ENCODE results near the gene FBXO46.

FBXO46 gene

DNA sequence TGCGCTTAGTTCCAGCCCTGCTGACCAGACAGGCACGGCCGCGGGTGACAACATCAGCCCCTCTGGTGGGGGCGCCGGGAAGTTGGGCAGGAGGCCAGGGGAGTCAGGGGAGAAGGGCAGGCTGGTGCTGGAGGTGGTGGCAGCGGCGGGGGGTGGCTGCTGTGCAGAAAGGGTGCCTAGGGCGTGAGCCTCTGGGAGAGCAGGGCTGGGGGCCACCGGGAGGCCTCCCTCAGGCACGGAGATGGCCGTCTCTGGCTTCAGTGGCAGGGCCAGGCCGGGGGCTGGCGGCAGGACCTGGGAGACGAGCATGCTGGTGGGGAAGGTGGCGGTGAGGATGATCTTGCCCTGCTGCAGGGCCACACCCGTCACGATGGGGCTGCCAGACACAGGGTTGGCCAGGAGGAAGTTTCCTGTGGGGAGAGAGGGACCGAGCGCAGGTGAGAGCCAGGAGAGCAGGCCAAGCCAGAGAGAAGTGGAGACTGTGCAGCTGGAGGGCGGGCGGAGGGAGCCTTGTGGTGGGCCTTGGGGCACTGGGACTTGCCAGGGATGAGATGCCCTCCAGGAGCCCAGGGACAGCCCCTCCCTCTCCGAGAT, 35.1 kb upstream of the FBXO46 start:
- peak overlapping the region; percentile 14 for H3K9ac ChIP-seq (ENCODE audit: low read length)
- H3K27me3 ChIP-seq (ENCODE audit: control insufficient read depth, insufficient read depth, low read length): no peaks in the 10 kb centered on the region
- H3K4me1 ChIP-seq (ENCODE audit: control insufficient read depth, insufficient read depth, low read length): peaks cover 45% of the 10 kb centered on the region
- no peak overlapping the region for H3K4me3 ChIP-seq (ENCODE audit: low read depth, low read length)
- no peaks in the 10 kb centered on the region for H3K9me3 ChIP-seq (ENCODE audit: control insufficient read depth, insufficient read depth, low read depth, low read length)
- no peaks in the 10 kb centered on the region for H3K36me3 ChIP-seq (ENCODE audit: control insufficient read depth, insufficient read depth, low read length)
- H3K27ac ChIP-seq (ENCODE audit: low read depth, low read length): no peak overlapping the region

DNA sequence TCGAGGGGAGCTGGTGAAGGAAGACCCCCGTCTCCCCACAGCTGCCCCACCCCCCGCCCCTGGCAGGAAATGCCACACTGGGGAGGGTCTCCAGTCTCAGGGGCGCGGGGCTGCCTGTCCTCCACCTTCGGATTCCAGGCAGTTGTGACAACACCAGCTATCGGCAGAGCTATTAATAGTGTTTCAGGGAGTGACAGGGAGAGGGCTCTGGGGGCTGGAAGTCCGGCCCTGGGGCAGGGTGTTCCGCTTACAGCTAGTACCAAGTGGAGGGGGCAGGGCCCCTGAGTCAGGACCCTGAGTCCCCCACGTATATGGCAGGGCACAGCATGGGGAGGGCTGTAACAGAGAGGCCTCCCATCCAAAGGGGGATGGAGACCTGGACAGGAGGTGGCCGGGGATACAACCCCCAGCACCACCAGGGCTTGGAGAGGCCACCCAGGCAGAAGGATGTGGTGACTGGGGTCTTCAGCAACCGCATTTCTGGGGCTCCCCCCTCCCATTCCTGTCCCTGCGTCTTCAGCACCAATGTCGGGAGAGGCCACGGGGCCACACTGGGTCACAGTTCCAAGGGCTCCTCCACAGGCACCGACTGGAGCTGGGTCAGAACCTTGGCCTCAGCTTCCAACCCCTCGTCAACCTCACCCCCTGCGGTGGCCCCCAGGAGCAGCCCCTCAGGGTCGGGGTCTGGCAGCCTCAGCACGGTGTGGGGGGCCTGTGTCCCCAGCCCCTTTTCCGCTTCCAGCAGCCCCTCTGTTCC, 34.4 kb upstream of the FBXO46 start:
- Histone ChIP-seq H3K4me3 (ENCODE audit: low read depth, low read length) (0 out of 2 replicates have a peak overlapping the region, but pooled peaks have one; percentile 11), H3K36me3 (ENCODE audit: control insufficient read depth, insufficient read depth, low read length) (no peaks in the 10 kb centered on the region), H3K9me3 (ENCODE audit: control insufficient read depth, insufficient read depth, low read depth, low read length) (no peaks in the 10 kb centered on the region), H3K4me1 (ENCODE audit: control insufficient read depth, insufficient read depth, low read length) (peaks cover 45% of the 10 kb centered on the region), H3K27ac (ENCODE audit: low read depth, low read length) (0 out of 2 replicates have a peak overlapping the region, but pooled peaks have one; percentile 20), H3K9ac (ENCODE audit: low read length) (peak overlapping the region; percentile 14), H3K27me3 (ENCODE audit: control insufficient read depth, insufficient read depth, low read length) (no peaks in the 10 kb centered on the region)

DNA sequence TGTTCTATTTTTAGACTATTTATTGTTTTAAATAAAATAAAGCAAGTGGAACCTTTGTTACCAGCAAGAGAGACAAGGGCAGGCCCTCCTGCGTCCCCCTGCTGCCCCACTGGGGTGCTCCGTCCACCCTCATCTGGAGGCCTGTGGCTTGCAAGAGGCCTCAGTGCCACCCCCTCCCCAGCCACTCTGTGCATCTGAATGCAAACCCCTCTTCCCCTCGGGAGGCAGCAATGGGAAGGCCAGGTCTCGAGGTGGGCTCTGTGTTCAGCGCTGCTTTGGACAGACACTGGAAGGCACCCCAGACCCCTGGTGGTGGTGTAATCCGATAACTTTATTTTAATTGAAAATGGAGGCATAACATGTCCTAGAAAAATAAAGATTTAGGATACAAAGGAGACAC, 33.8 kb upstream of the FBXO46 start:
- Histone ChIP-seq H3K4me3 (ENCODE audit: low read depth, low read length) (no peak overlapping the region), H3K9ac (ENCODE audit: low read length) (no peak overlapping the region)

DNA sequence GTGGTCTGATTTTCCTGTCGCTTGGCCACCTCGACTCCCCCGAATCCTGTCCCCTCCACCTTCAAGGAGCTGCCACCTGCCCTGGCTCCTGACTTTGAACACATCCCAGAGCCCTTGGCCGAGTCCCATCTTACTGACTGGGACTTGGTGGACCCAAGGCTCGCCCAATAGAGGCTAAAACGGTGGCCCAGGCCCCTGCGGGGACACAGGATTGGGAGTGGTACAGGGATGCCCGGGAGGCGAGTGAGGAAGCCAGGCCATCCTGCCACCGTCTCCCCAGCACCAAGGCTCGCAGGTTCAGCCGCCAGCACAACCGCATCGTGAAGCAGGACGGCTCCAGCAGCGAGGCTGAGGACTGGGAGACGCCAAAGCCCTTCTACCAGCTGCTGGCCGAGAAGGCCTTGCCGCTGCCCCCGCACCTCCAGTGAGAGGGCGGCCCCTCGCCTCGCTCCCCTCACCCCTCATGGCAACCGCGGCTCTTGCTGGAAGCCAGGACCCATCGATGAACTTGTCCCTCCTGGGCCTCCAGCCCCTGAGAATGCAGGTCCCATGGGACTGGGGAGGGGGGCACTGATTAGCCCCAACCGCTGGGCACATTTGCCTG, 33.1 kb upstream of the FBXO46 start:
- Histone ChIP-seq H3K9me3 (ENCODE audit: control insufficient read depth, insufficient read depth, low read depth, low read length) (no peaks in the 10 kb centered on the region), H3K9ac (ENCODE audit: low read length) (no peak overlapping the region), H3K27me3 (ENCODE audit: control insufficient read depth, insufficient read depth, low read length) (no peaks in the 10 kb centered on the region; the same call in 1 of the 2 replicates)

More for the DNA sequence above, 33.8 kb upstream of the FBXO46 start:
- peaks cover 45% of the 10 kb centered on the region for H3K4me1 ChIP-seq (ENCODE audit: control insufficient read depth, insufficient read depth, low read length)
- H3K9me3 ChIP-seq (ENCODE audit: control insufficient read depth, insufficient read depth, low read depth, low read length): no peaks in the 10 kb centered on the region
- H3K27me3 ChIP-seq (ENCODE audit: control insufficient read depth, insufficient read depth, low read length): no peaks in the 10 kb centered on the region
- H3K36me3 ChIP-seq (ENCODE audit: control insufficient read depth, insufficient read depth, low read length): no peaks in the 10 kb centered on the region
- no peak overlapping the region for H3K27ac ChIP-seq (ENCODE audit: low read depth, low read length)

DNA sequence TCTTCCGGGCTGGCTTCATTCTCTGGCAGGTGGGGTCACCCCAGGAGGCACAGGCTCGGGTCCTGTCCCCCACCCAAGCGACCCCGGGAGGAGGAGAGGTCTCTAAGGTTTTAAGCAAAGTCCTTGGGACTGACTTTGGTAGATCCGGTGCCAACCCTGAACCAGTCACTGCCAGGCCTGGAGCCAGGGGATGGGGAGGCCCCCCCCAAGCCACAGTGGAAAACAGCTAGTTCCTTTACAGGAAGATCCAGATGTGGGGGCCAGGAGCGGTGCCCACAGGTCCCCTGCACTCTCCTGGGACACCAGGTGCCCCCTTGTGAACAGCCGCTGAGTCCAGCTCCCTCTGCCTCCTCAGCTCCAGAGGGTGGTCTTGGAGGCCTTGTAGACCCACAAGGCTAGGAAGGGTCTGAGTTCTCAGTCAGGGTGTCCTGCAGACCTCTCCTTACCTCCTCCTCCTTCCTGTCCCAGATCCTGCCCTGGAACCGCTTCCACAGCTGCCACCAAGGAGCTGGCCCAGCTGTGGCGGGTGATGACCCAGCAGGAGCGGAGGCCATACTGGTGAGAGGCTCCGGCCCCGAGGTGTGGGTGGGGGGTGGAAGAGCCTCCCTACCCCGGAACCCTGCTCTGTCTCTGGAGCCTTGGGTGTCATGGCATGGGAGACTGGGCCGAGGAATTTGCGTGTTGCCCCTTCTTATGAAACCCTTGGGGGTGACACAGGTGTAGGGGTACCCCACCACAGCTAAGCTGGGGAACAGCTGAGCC, 32.4 kb upstream of the FBXO46 start:
- no peaks in the 10 kb centered on the region for H3K36me3 ChIP-seq (ENCODE audit: control insufficient read depth, insufficient read depth, low read length)
- no peaks in the 10 kb centered on the region for H3K9me3 ChIP-seq (ENCODE audit: control insufficient read depth, insufficient read depth, low read depth, low read length)
- peaks cover 45% of the 10 kb centered on the region for H3K4me1 ChIP-seq (ENCODE audit: control insufficient read depth, insufficient read depth, low read length)
- H3K4me3 ChIP-seq (ENCODE audit: low read depth, low read length): no peak overlapping the region
- no peaks in the 10 kb centered on the region; the same call in 1 of the 2 replicates for H3K27me3 ChIP-seq (ENCODE audit: control insufficient read depth, insufficient read depth, low read length)
- H3K27ac ChIP-seq (ENCODE audit: low read depth, low read length): no peak overlapping the region
- H3K9ac ChIP-seq (ENCODE audit: low read length): no peak overlapping the region

More for the DNA sequence above, 33.1 kb upstream of the FBXO46 start:
- H3K27ac ChIP-seq (ENCODE audit: low read depth, low read length): no peak overlapping the region
- no peak overlapping the region for H3K4me3 ChIP-seq (ENCODE audit: low read depth, low read length)
- peaks cover 45% of the 10 kb centered on the region for H3K4me1 ChIP-seq (ENCODE audit: control insufficient read depth, insufficient read depth, low read length)
- no peaks in the 10 kb centered on the region for H3K36me3 ChIP-seq (ENCODE audit: control insufficient read depth, insufficient read depth, low read length)

DNA sequence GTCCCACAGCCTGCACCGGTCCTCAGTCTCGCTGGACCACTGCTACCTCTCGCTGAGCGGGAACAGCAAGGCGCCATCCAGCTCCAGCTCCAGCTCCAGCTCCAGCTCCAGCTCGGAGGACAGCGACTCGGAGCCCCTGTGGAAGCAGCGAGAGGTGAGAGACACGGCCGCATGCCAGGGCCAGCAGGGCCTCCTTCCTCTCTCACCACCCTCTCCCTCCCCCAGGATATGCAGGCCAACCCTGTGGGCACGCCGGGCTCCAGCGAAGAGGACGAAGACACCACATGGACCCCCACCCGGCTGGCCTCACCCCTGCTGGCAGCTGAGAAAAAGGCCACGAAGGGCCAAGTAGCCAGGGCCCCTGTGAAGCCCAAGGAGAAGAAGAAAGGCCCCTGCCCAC, 31.0 kb upstream of the FBXO46 start:
- Histone ChIP-seq H3K27ac (ENCODE audit: low read depth, low read length) (no peak overlapping the region), H3K36me3 (ENCODE audit: control insufficient read depth, insufficient read depth, low read length) (no peaks in the 10 kb centered on the region), H3K27me3 (ENCODE audit: control insufficient read depth, insufficient read depth, low read length) (no peaks in the 10 kb centered on the region; the same call in 1 of the 2 replicates), H3K4me3 (ENCODE audit: low read depth, low read length) (no peak overlapping the region), H3K4me1 (ENCODE audit: control insufficient read depth, insufficient read depth, low read length) (peaks cover 40% of the 10 kb centered on the region), H3K9me3 (ENCODE audit: control insufficient read depth, insufficient read depth, low read depth, low read length) (no peaks in the 10 kb centered on the region), H3K9ac (ENCODE audit: low read length) (no peak overlapping the region)

DNA sequence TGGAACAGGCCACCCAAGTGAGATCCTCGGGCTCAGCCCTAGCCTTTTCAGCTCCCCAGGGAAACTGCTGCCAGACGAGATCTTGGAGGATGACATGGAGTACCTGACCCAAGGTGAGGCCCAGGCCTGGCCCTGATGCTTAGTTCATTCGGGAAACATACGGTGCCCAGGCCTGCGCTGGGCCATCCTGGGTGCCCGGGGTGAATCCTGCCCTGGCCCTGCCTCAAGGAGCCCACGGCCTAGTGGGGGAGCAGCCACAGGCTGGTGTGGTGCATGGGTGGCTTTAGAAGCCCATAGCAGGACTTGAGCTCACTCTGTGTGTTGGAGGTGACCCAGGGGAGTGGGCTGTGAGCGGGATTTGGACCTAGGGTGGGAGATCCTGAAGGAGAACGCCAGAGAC, 28.2 kb upstream of the FBXO46 start:
- Histone ChIP-seq H3K9ac (ENCODE audit: low read length) (no peak overlapping the region), H3K9me3 (ENCODE audit: control insufficient read depth, insufficient read depth, low read depth, low read length) (no peaks in the 10 kb centered on the region), H3K36me3 (ENCODE audit: control insufficient read depth, insufficient read depth, low read length) (no peaks in the 10 kb centered on the region), H3K4me1 (ENCODE audit: control insufficient read depth, insufficient read depth, low read length) (peaks cover 12% of the 10 kb centered on the region), H3K4me3 (ENCODE audit: low read depth, low read length) (no peak overlapping the region), H3K27me3 (ENCODE audit: control insufficient read depth, insufficient read depth, low read length) (no peaks in the 10 kb centered on the region; the same call in 1 of the 2 replicates), H3K27ac (ENCODE audit: low read depth, low read length) (no peak overlapping the region)

DNA sequence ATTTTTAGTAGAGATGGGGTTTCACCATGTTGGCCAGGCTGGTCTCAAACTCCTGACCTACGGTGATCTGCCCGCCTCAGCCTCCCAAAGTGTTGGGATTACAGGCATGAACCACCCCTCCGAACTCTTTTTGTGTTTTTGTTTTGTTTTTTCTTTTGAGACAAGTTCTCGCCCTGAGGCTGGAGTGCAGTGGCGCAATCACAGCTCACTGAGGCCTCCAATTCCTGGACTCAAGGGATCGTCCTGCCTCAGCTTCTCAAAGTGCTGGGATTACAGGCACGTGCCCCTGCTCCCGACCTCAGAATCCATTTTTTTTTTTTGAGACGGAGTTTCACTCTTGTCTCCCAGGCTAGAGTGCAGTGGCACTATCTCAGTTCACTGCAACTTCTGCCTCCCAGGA, 27.0 kb upstream of the FBXO46 start:
- Histone ChIP-seq H3K36me3 (ENCODE audit: control insufficient read depth, insufficient read depth, low read length) (no peaks in the 10 kb centered on the region), H3K4me3 (ENCODE audit: low read depth, low read length) (no peak overlapping the region), H3K9ac (ENCODE audit: low read length) (no peak overlapping the region), H3K27ac (ENCODE audit: low read depth, low read length) (no peak overlapping the region), H3K4me1 (ENCODE audit: control insufficient read depth, insufficient read depth, low read length) (peaks cover 3% of the 10 kb centered on the region; the same call in 1 of the 2 replicates), H3K27me3 (ENCODE audit: control insufficient read depth, insufficient read depth, low read length) (no peaks in the 10 kb centered on the region; the same call in 1 of the 2 replicates), H3K9me3 (ENCODE audit: control insufficient read depth, insufficient read depth, low read depth, low read length) (no peaks in the 10 kb centered on the region)

DNA sequence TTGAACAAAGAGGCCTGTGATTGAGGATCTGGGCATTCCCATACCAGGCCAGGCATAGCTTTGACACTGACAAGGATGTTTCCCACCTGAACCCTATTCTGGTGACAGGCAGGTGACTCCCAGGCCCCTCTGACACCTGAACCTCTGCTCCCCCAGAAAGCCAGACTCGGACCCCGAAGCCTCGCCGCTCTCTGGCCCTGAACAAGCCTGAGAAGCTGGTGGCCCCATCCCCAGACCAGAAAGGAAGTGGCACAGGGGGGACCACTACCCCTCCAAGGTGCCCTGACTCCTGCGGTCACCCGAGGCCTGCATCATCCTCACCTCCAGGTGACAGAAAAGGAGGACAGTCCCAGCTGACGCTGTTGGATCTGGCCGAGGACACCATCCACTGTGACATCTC, 23.6 kb upstream of the FBXO46 start:
- Histone ChIP-seq H3K9ac (ENCODE audit: low read length) (no peak overlapping the region), H3K27me3 (ENCODE audit: control insufficient read depth, insufficient read depth, low read length) (no peaks in the 10 kb centered on the region; the same call in 1 of the 2 replicates), H3K36me3 (ENCODE audit: control insufficient read depth, insufficient read depth, low read length) (no peaks in the 10 kb centered on the region), H3K9me3 (ENCODE audit: control insufficient read depth, insufficient read depth, low read depth, low read length) (no peaks in the 10 kb centered on the region), H3K27ac (ENCODE audit: low read depth, low read length) (no peak overlapping the region), H3K4me3 (ENCODE audit: low read depth, low read length) (no peak overlapping the region), H3K4me1 (ENCODE audit: control insufficient read depth, insufficient read depth, low read length) (no peaks in the 10 kb centered on the region)

DNA sequence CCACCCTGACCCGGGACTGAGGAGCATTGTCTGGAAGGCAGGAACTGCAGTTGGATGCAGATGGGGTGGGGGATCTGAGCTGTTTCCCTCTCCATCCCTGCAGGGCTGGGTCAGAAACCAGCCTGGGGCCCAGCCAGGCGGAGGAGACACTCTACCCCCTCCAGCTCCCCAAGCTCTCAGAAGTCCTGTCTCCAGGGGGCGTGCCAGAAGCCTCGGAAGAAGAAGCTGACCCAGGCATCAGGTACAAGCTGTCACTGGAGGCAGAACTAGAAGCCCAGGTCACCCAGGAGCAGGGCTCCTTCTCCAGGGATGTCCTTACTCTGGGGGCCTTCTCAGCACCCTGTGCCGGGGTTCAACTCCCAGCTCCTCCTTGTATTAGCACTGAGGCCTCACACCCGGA, 22.9 kb upstream of the FBXO46 start:
- no peaks in the 10 kb centered on the region for H3K36me3 ChIP-seq (ENCODE audit: control insufficient read depth, insufficient read depth, low read length)
- H3K27ac ChIP-seq (ENCODE audit: low read depth, low read length): no peak overlapping the region
- H3K4me3 ChIP-seq (ENCODE audit: low read depth, low read length): no peak overlapping the region
- H3K9me3 ChIP-seq (ENCODE audit: control insufficient read depth, insufficient read depth, low read depth, low read length): no peaks in the 10 kb centered on the region
- H3K9ac ChIP-seq (ENCODE audit: low read length): no peak overlapping the region
- H3K4me1 ChIP-seq (ENCODE audit: control insufficient read depth, insufficient read depth, low read length): no peaks in the 10 kb centered on the region
- H3K27me3 ChIP-seq (ENCODE audit: control insufficient read depth, insufficient read depth, low read length): no peaks in the 10 kb centered on the region

Measured in HUES6 (cell line).